Upper lobe of right lung (tissue), 1 donor: ENCODE data around the gene KATNAL1. TPM values are rescaled to one million over a fixed set of nuclear protein-coding genes. Genes with fewer than 3 reads are reported as not detected.

ENCODE experiments used
- ATAC-seq: fragments of 200-7000 bp; cut with Tn5 transposase; one replicate; pipeline ENCODE4 v1.9.1; 2020; ENCODE audit warnings: mild to moderate bottlenecking, moderate library complexity
- DNase-seq: peaks from one replicate; pipeline ENCODE4 v3.0.0-alpha.2; 2020
- H3K27ac ChIP-seq: fragments of 200-600 bp; one replicate; pipeline ENCODE4 v1.8.0; 2022
- H3K27me3 ChIP-seq: fragments of 200-600 bp; one replicate; pipeline ENCODE4 v1.8.0; 2022; ENCODE audit warnings: mild to moderate bottlenecking
- H3K36me3 ChIP-seq: fragments of 200-600 bp; one replicate; pipeline ENCODE4 v1.8.0; 2022
- H3K4me1 ChIP-seq: fragments of 200-600 bp; one replicate; pipeline ENCODE4 v1.8.0; 2022
- H3K4me3 ChIP-seq: fragments of 200-600 bp; one replicate; pipeline ENCODE4 v1.8.0; 2022; ENCODE audit warnings: mild to moderate bottlenecking
- H3K9me3 ChIP-seq: fragments of 200-600 bp; one replicate; pipeline ENCODE4 v1.8.0; 2022
- intact Hi-C: fragments of 100-400 bp; cut with DNase I; formaldehyde crosslinking; loops from one replicate; pipeline ENCODE4 v1.11.0; 2022
- total RNA-seq: library from RNA; stranded (reverse); fragmentation: NEBNext Ultra II Directional; extraction: Animal tissue kit (Norgen Biotek cat#: 25700); gene quantifications from one replicate; pipeline ENCODE4 v1.2.1, GENCODE V29; 2021
- TF ChIP-seq, protein P1 (sequence below): fragments of 200-600 bp; IDR thresholded peaks from one replicate; pipeline ENCODE4 v1.8.0; 2022; ENCODE audit warnings: antibody characterized with exemption
- donor health status: DM: no; HTN: yes; CAD: no; lungs with severe emphysema.

KATNAL1 gene
- total RNA-seq, 1 donor from 2014 or later, result 17.5 TPM

DNA sequence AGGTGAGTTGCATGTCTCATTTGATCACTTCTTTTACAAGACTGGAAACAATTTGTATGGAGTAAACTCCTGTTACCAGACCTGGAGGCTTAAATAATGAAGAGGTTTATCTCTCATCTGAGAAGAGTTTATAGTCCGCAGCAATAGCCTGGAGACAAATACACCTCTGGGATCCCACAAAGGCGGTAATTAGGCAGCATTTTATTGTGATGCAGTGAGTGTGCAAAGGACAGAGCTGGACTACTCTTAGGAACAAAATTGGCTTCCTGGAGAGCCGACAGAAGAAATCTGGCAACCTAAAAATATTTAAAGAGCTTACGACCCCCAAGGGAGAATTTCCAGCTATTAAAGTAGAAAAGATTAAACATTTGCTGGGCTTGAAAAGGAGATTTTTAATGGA, 11.8 kb upstream of the KATNAL1 start:
- no peak overlapping the region for H3K4me3 ChIP-seq
- no peaks in the 10 kb centered on the region for H3K9me3 ChIP-seq
- TF ChIP-seq, protein P1, sequence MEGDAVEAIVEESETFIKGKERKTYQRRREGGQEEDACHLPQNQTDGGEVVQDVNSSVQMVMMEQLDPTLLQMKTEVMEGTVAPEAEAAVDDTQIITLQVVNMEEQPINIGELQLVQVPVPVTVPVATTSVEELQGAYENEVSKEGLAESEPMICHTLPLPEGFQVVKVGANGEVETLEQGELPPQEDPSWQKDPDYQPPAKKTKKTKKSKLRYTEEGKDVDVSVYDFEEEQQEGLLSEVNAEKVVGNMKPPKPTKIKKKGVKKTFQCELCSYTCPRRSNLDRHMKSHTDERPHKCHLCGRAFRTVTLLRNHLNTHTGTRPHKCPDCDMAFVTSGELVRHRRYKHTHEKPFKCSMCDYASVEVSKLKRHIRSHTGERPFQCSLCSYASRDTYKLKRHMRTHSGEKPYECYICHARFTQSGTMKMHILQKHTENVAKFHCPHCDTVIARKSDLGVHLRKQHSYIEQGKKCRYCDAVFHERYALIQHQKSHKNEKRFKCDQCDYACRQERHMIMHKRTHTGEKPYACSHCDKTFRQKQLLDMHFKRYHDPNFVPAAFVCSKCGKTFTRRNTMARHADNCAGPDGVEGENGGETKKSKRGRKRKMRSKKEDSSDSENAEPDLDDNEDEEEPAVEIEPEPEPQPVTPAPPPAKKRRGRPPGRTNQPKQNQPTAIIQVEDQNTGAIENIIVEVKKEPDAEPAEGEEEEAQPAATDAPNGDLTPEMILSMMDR, result no peak
- H3K4me1 ChIP-seq, result no peaks in the 10 kb centered on the region
- intact Hi-C loops, result no loop called here
- H3K27ac ChIP-seq, result no peak overlapping the region
- DNase-seq (no peak), ATAC-seq (no peak)
- H3K27me3 ChIP-seq, result no peaks in the 10 kb centered on the region
- H3K36me3 ChIP-seq, result no peaks in the 10 kb centered on the region

DNA sequence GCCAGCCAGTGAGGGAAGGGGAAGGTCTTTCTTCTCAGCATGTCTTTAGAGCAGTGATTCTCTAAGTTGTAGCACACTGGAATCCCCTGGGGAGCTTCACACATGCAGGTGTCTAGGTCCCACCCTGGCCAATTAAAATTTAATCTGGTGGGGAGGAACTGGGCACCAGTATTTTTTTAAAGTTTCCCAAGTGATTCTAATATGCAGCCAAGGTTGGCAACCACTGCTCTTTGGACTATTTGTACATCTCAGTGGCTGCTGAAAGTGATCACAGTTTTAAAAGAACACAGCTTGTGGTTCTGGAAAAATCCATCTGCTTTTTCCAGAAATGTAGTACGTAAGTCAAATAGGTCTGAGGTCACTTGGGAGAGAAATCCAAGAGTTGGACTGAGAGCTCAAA, 10.7 kb upstream of the KATNAL1 start:
- DNase-seq, result no peak
- H3K36me3 ChIP-seq, result no peaks in the 10 kb centered on the region
- no peaks in the 10 kb centered on the region for H3K27me3 ChIP-seq
- no peak overlapping the region for H3K4me3 ChIP-seq
- intact Hi-C loops, result no loop called here
- H3K27ac ChIP-seq, result no peak overlapping the region
- peaks cover 8% of the 10 kb centered on the region for H3K4me1 ChIP-seq
- no peaks in the 10 kb centered on the region for H3K9me3 ChIP-seq
- no peak for ATAC-seq
- TF ChIP-seq, protein P1, result no peak

DNA sequence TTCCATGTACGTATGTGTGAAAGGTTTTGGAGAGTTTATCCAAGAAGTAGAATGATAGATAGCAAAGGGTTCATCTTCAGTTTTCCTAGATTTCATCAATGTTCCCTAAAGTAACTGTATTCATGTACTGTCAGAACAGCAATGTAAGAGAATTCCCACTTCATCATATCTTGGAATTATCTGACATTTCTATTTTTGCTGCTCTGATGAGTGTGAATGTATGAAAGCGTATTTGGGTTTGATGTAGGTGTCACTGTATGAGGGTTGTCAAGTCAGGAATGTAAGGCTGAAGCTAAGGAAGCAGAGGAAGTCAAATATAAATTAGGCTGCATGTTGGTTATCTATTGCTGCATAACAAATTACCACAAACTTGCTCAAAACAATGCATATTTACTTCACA, 7.2 kb upstream of the KATNAL1 start:
- H3K4me1 ChIP-seq, result peaks cover 17% of the 10 kb centered on the region
- ATAC-seq (no peak), DNase-seq (no peak)
- H3K9me3 ChIP-seq, result no peaks in the 10 kb centered on the region
- H3K27ac ChIP-seq, result no peak overlapping the region
- no peak overlapping the region for H3K4me3 ChIP-seq
- intact Hi-C loops, result no loop called here
- TF ChIP-seq, protein P1, result no peak
- H3K36me3 ChIP-seq, result no peaks in the 10 kb centered on the region
- no peaks in the 10 kb centered on the region for H3K27me3 ChIP-seq

DNA sequence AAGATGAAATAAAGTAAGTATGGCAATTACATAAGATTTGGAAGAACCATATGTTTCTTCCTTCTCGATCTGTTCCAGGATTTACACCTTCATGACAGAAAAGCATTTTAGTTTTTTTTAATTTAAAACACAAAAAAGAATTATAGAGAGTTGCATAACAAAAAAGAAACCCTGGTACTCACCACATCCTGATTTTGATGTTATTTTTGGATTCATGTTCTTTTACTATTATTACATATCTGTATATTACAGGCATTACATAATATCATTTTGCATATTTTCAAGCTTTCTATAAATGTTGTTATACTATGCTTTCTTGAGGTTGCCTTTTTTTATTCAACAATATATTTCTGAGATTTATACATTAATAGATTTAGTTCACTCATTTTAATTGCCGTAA, 6.7 kb upstream of the KATNAL1 start:
- TF ChIP-seq, protein P1, result no peak
- Histone ChIP-seq H3K27me3 (no peaks in the 10 kb centered on the region), H3K4me1 (peaks cover 17% of the 10 kb centered on the region), H3K36me3 (no peaks in the 10 kb centered on the region), H3K27ac (no peak overlapping the region), H3K4me3 (no peak overlapping the region), H3K9me3 (no peaks in the 10 kb centered on the region)
- no peak for DNase-seq
- intact Hi-C loops, result no loop called here
- ATAC-seq, result no peak

DNA sequence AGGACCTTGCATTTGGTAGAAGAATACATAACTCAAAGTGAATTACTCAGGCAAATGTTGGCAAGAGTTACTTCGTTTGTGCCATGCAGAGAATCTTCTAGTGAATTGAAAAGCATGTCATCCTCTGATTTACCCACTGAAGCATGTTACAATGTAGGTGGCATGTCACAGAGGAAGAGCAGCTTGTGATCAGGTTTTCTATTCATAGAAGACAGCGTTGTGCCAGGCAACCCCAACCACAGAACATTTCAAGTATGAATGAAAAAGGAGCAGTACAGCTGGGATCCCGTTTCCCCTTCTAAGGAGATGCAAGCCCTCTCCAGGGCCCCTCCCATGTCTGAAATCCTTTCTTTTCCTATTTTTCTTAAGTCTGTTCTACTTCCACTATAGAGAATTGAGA, 6.0 kb upstream of the KATNAL1 start:
- DNase-seq (no peak), ATAC-seq (no peak)
- TF ChIP-seq, protein P1, result no peak
- Histone ChIP-seq H3K9me3 (no peaks in the 10 kb centered on the region), H3K27me3 (no peaks in the 10 kb centered on the region), H3K4me1 (peaks cover 17% of the 10 kb centered on the region), H3K36me3 (no peaks in the 10 kb centered on the region), H3K27ac (no peak overlapping the region), H3K4me3 (no peak overlapping the region)
- intact Hi-C loops, result no loop called here

DNA sequence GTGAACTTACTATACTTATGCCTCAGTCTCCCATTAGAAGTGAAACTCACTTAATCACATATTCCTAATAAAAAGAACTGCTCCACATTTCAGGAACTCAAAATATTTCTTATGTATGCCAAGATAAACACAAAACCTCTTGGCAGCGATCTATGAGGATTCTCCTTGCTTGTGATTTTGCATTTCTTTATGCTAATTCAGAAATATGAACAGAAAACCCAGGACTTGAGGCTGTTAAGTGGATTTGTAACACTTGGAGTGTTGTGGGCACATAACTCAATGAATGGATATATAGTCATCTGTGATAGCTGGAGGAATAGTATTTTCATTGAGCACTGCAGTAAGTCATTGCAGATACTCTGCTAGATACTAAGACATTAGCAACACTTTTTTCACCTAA, 5.6 kb upstream of the KATNAL1 start:
- Histone ChIP-seq H3K4me3 (no peak overlapping the region), H3K36me3 (no peaks in the 10 kb centered on the region), H3K27me3 (no peaks in the 10 kb centered on the region), H3K9me3 (no peaks in the 10 kb centered on the region), H3K4me1 (peaks cover 17% of the 10 kb centered on the region), H3K27ac (no peak overlapping the region)
- intact Hi-C loops, result no loop called here
- no peak for ATAC-seq
- TF ChIP-seq, protein P1, result no peak
- no peak for DNase-seq
